GM18498 (cell line): Measurements from ENCODE around the gene MAMLD1.

Experiments
- ATAC-seq: cut with Tn5 transposase; IDR thresholded peaks from one replicate; pipeline ENCODE4 v1.9.1; 2021; ENCODE audit warnings: mild to moderate bottlenecking, moderate library complexity; ENCODE audit not compliant: unreplicated experiment

Gene MAMLD1

GRCh38 chrX:150489359-150490015 lies 126.4 kb downstream of the MAMLD1 start:
- ATAC-seq, result no peak

- ATAC-seq, result no peak
Measured at GRCh38 chrX:150495496-150495895, 132.4 kb downstream of the MAMLD1 start.

- ATAC-seq, result no peak
Measured at GRCh38 chrX:150499240-150499639, 136.1 kb downstream of the MAMLD1 start.

GRCh38 chrX:150502091-150502490 lies 139.0 kb downstream of the MAMLD1 start:
- no peak for ATAC-seq

- ATAC-seq, result no peak
Measured at GRCh38 chrX:150502979-150503897, 140.1 kb downstream of the MAMLD1 start.

- ATAC-seq, result no peak
Measured at GRCh38 chrX:150503898-150504219, 140.7 kb downstream of the MAMLD1 start.

- no peak for ATAC-seq
Measured at GRCh38 chrX:150504397-150505182, 141.5 kb downstream of the MAMLD1 start.

GRCh38 chrX:150506020-150506419 lies 142.9 kb downstream of the MAMLD1 start:
- no peak for ATAC-seq

- no peak for ATAC-seq
Measured at GRCh38 chrX:150506486-150506885, 143.4 kb downstream of the MAMLD1 start.

- ATAC-seq, result no peak
Measured at GRCh38 chrX:150507251-150507856, 144.2 kb downstream of the MAMLD1 start.

- ATAC-seq, result no peak
Measured at GRCh38 chrX:150508018-150508417, 144.9 kb downstream of the MAMLD1 start.

GRCh38 chrX:150508451-150509367 lies 145.6 kb downstream of the MAMLD1 start:
- no peak for ATAC-seq

- ATAC-seq, result no peak
Measured at GRCh38 chrX:150509703-150510102, 146.6 kb downstream of the MAMLD1 start.

- ATAC-seq, result no peak
Measured at GRCh38 chrX:150512461-150512901, 149.4 kb downstream of the MAMLD1 start.

GRCh38 chrX:150513544-150513943 lies 150.4 kb downstream of the MAMLD1 start:
- no peak for ATAC-seq

- no peak for ATAC-seq
Measured at GRCh38 chrX:150514462-150514861, 151.3 kb downstream of the MAMLD1 start.

- ATAC-seq, result no peak
Measured at GRCh38 chrX:150515801-150516200, 152.7 kb downstream of the MAMLD1 start.

GRCh38 chrX:150517303-150517910 lies 154.3 kb downstream of the MAMLD1 start:
- ATAC-seq, result no peak

GRCh38 chrX:150522494-150522893 lies 159.4 kb downstream of the MAMLD1 start:
- no peak for ATAC-seq
